GM08714 (cell line): Measurements from ENCODE around the gene MAP4K5.
"Not testable (repeated sequence)": the region's sequence is repeated elsewhere in the genome, so short reads cannot be mapped to it uniquely, and the experiment has no call there.

Experiments used
- H3K4me3 ChIP-seq: fragments of 200-500 bp; sonication (Bioruptor generic); 2 replicates; pipeline ENCODE4 v1.5.1; 2014; ENCODE audit warnings: mild to moderate bottlenecking, low read length, inconsistent platforms
- ZNF274 ChIP-seq: IDR thresholded peaks from 2 replicates; pipeline ENCODE4 v1.6.1; 2012; ENCODE audit warnings: mild to moderate bottlenecking, low read depth, low read length

Gene MAP4K5

GRCh38 chr14:50532502-50533240 lies at the start of gene MAP4K5:
TSS of gene MAP4K5 (minus strand) at chr14:50532569. CDS start at chr14:50532049, 520 bp downstream.
- TF ChIP-seq ZNF274: no peak
- peak within 1 kb of the TSS; percentile 79 for H3K4me3 ChIP-seq

GRCh38 chr14:50578433-50578832 lies 46.1 kb upstream of the MAP4K5 start:
- H3K4me3 ChIP-seq: no peak overlapping the region
- TF ChIP-seq ZNF274: no peak

GRCh38 chr14:50577982-50578381 lies 45.6 kb upstream of the MAP4K5 start:
- no peak for TF ChIP-seq ZNF274
- no peak overlapping the region for H3K4me3 ChIP-seq

- no peak overlapping the region for H3K4me3 ChIP-seq
- no peak for TF ChIP-seq ZNF274
Measured at GRCh38 chr14:50575769-50576168, 43.4 kb upstream of the MAP4K5 start.

GRCh38 chr14:50573862-50574261 lies 41.5 kb upstream of the MAP4K5 start:
- no peak for TF ChIP-seq ZNF274
- H3K4me3 ChIP-seq: no peak overlapping the region

- no peak overlapping the region for H3K4me3 ChIP-seq
- no peak for TF ChIP-seq ZNF274
Measured at GRCh38 chr14:50569714-50570274, 37.4 kb upstream of the MAP4K5 start.

- no peak overlapping the region for H3K4me3 ChIP-seq
- TF ChIP-seq ZNF274: no peak
Measured at GRCh38 chr14:50562841-50563240, 30.5 kb upstream of the MAP4K5 start.

- no peak for TF ChIP-seq ZNF274
- H3K4me3 ChIP-seq: peak overlapping the region; percentile 47
Measured at GRCh38 chr14:50560931-50561285, 28.5 kb upstream of the MAP4K5 start.

GRCh38 chr14:50559990-50560930 lies 27.9 kb upstream of the MAP4K5 start, which contains the start of gene ATL1:
TSS of gene ATL1 (plus strand) at chr14:50560145. CDS start at chr14:50560266, 121 bp downstream.
- H3K4me3 ChIP-seq: peak within 1 kb of the TSS; percentile 47
- no peak for TF ChIP-seq ZNF274

GRCh38 chr14:50552796-50553195 lies 20.4 kb upstream of the MAP4K5 start:
- not testable (repeated sequence) for H3K4me3 ChIP-seq

GRCh38 chr14:50551877-50552276 lies 19.5 kb upstream of the MAP4K5 start:
- H3K4me3 ChIP-seq: no peak overlapping the region
- TF ChIP-seq ZNF274: no peak

- no peak for TF ChIP-seq ZNF274
- H3K4me3 ChIP-seq: no peak overlapping the region
Measured at GRCh38 chr14:50550294-50550693, 17.9 kb upstream of the MAP4K5 start.

- TF ChIP-seq ZNF274: no peak
- no peak overlapping the region for H3K4me3 ChIP-seq
Measured at GRCh38 chr14:50545618-50546017, 13.2 kb upstream of the MAP4K5 start.

GRCh38 chr14:50544911-50545310 lies 12.5 kb upstream of the MAP4K5 start:
- no peak overlapping the region for H3K4me3 ChIP-seq
- TF ChIP-seq ZNF274: no peak
